Activated CD8-positive, alpha-beta T cell treated with anti-CD3 and anti-CD28 coated beads, Interleukin-2, amount 10 ng/mL, durations not matched to agents 7 days and 5 days (primary cell): ENCODE results near the gene CACNG3. TPM values are rescaled to one million over a fixed set of nuclear protein-coding genes. Genes with fewer than 3 reads are reported as not detected.
"Not testable (repeated sequence)": the region's sequence is repeated elsewhere in the genome, so short reads cannot be mapped to it uniquely, and the experiment has no call there.

Experiments
- ATAC-seq: fragments of 150-1000 bp; cut with Tn5 transposase; one replicate; pipeline ENCODE4 v1.10.0; 2021; ENCODE audit warnings: moderate library complexity
- CTCF ChIA-PET: fragments of 350-600 bp; sonication (Branson Sonifier 250); formaldehyde crosslinking; loops from one replicate; lab custom pipeline; 2021; ENCODE audit warnings: antibody characterized with exemption; lab: Charles Lee
- POLR2A ChIA-PET: fragments of 350-600 bp; sonication (Branson Sonifier 250); formaldehyde crosslinking; loops from one replicate; lab custom pipeline; 2021; ENCODE audit warnings: antibody characterized with exemption; lab: Charles Lee
- DNase-seq: peaks from one replicate; pipeline ENCODE4 v3.0.0-alpha.2; 2020
- H3K27ac Mint-ChIP-seq: one replicate; pipeline ENCODE4 v1.8.0; 2021; ENCODE audit warnings: mild to moderate bottlenecking, mixed read lengths
- H3K27me3 Mint-ChIP-seq: one replicate; pipeline ENCODE4 v1.8.0; 2021; ENCODE audit warnings: low read depth, mixed read lengths
- H3K36me3 Mint-ChIP-seq: one replicate; pipeline ENCODE4 v1.8.0; 2021; ENCODE audit warnings: low read depth, mixed read lengths
- H3K4me1 Mint-ChIP-seq: one replicate; pipeline ENCODE4 v1.8.0; 2021; ENCODE audit warnings: low read depth, mixed read lengths
- H3K4me3 Mint-ChIP-seq: one replicate; pipeline ENCODE4 v1.8.0; 2021; ENCODE audit warnings: mild to moderate bottlenecking, mixed read lengths
- H3K9me3 Mint-ChIP-seq: one replicate; pipeline ENCODE4 v1.8.0; 2022; ENCODE audit warnings: mixed read lengths; ENCODE audit not compliant: insufficient read depth
- total RNA-seq, 2 experiments: library from RNA; stranded (reverse); gene quantifications; one replicate each; pipeline ENCODE4 v1.2.3, GENCODE V29; 2021

CACNG3 gene
- total RNA-seq, 2 experiments from 2014 or later: not detected

DNA sequence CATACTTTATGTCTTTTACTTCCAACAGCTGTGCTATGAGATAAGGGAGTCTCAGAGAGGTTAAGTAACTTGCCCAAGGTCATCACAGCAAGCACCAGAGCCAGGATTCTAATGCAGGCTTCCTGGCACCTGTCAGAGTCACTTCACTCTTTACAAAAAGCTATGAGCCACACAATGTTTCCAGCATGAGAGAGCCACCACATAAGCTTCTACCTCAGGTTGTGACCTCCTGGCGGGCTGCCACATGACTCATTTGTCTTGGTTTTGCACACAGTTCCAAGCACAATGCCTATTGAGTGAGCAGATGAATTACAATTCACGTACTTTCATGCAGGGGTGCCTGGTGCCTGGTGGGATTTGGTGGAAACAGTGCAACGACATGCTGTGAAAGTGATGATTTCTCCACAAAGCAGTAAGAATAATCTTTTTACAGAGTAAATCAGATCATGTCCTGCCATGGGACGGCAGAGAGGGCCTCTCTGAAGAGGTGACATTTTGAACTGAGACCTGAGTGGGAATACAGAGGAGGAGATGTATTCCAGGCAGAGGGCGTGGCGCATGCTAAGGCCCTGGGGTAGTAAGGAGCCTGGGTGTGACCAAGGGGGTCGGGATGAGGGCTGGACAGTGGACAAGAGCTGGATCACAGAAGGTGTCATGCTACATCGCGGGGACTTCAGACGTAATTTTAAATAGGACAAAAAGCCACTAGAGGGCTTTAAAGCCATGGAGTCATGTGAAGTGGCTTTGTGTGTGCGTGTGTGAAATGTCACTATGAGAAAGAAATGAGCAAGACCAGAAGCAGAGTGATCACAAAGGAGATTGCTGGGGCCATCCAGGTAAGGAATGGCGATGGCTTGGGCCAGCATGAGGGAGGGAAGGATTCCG lies 53.4 kb downstream of the CACNG3 start:
- POLR2A ChIA-PET: no interaction called here
- Mint-ChIP-seq H3K4me1 (no peaks in the 10 kb centered on the region), H3K9me3 (no peaks in the 10 kb centered on the region), H3K36me3 (no peaks in the 10 kb centered on the region), H3K27ac (no peak overlapping the region), H3K4me3 (no peak overlapping the region), H3K27me3 (no peaks in the 10 kb centered on the region)
- CTCF ChIA-PET: no interaction called here
- no peak for DNase-seq
- ATAC-seq: no peak

DNA sequence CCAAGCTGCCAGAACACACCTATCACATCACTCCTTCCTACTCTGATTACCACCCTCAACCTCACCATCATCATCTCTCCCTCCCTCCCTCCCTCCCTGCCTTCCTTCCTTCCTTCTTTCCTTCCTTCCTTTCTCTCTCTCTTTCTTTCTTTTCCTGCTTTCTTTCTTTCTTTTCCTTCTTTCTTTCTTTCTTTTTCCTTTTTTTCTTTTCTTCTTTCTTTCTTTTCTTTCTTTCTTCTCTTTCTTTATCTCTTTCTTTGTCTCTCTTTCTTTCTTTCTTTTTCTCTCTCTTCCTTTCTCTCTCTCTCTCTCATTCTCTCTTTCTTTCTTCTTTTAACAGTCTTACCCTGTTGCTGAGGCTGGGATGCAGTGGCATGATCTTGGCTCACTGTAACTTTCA lies 59.2 kb downstream of the CACNG3 start:
- Mint-ChIP-seq H3K4me3 (no peak overlapping the region), H3K4me1 (no peaks in the 10 kb centered on the region), H3K27me3 (peaks cover 6% of the 10 kb centered on the region), H3K36me3 (no peaks in the 10 kb centered on the region), H3K9me3 (no peaks in the 10 kb centered on the region), H3K27ac (no peak overlapping the region)
- no peak for ATAC-seq
- ChIA-PET CTCF (no interaction called here), POLR2A (no interaction called here)
- DNase-seq: no peak

DNA sequence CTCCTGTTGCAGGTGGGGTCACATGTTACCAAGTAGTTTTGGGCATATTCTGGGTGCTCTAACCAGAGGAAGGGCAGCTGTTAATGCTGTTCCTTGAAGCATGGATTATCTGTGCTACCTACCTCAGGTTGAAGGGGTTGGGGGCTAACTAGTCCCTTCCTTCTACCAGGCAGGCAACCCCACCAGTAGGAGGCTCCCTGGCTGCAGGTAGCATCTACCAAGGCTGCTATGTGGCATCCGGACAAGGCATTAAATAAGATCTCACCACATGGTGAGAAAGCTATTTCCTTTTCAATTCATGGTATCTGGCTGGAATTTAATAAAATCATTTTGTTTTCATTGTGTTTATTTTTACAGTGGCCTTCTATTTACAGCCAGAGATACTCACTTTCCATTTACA lies 62.5 kb downstream of the CACNG3 start:
- Mint-ChIP-seq H3K27ac (no peak overlapping the region), H3K27me3 (peaks cover 6% of the 10 kb centered on the region), H3K4me3 (no peak overlapping the region), H3K9me3 (no peaks in the 10 kb centered on the region), H3K4me1 (no peaks in the 10 kb centered on the region), H3K36me3 (no peaks in the 10 kb centered on the region)
- ChIA-PET POLR2A (no interaction called here), CTCF (no interaction called here)
- DNase-seq (no peak), ATAC-seq (no peak)

DNA sequence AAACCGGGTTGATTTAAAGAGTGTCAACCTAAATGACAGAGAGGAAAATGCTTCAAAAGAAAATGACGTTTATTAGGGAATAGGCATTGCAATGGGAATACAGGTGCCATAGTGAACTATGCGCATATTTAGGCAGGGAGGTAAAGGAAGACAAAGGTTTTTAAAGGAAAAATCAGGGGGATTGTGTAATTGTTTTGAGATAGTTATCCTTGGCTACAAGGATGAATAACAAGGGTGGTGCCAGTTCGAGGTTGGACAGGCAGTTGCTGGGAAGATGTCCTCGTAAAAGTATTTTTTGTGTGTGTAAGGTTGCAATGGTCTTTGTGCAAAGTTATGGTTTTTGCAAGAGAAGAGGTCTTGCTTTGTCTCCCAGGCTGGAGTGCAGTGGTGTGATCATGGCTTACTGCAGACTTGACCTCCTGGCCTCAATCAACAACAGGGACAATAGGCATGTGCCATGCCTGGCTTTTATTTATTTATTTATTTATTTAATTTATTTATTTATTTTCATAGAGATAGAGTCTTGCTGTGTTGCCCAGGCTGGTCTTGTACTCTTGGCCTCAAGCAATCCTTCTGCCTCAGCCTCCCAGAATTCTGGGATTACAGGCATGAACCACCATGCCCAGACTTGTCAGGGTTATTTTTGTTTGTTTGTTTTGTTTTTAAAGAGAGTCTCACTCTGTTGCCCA lies 63.1 kb downstream of the CACNG3 start:
- no peaks in the 10 kb centered on the region for H3K4me1 Mint-ChIP-seq
- no peak for ATAC-seq
- H3K27ac Mint-ChIP-seq: no peak overlapping the region
- no peak overlapping the region for H3K4me3 Mint-ChIP-seq
- H3K36me3 Mint-ChIP-seq: no peaks in the 10 kb centered on the region
- peaks cover 7% of the 10 kb centered on the region for H3K27me3 Mint-ChIP-seq
- ChIA-PET POLR2A (no interaction called here), CTCF (no interaction called here)
- DNase-seq: no peak
- no peaks in the 10 kb centered on the region for H3K9me3 Mint-ChIP-seq

DNA sequence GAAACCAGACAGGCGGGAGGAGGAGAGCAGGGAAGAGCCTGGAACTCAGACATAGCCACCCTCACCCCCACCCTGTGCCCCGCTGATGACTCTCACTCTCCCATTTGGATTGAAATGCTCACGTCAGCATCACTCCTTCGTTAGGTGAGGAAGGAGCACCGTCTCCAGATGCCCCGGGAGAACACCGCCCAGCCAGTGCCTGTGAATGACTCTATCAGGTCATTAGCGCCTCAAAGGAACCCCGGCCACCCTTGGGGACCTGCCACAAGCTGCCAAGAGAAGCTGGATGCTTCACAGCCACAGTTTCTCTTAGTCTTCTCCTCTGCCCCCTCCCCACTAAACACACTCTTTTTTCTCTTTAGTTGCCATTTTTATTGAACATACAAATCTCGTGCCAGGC lies 66.0 kb downstream of the CACNG3 start:
- no peak for DNase-seq
- no peaks in the 10 kb centered on the region for H3K4me1 Mint-ChIP-seq
- no peak overlapping the region for H3K4me3 Mint-ChIP-seq
- CTCF ChIA-PET: no interaction called here
- POLR2A ChIA-PET: no interaction called here
- H3K27me3 Mint-ChIP-seq: peaks cover 15% of the 10 kb centered on the region
- no peaks in the 10 kb centered on the region for H3K36me3 Mint-ChIP-seq
- ATAC-seq: no peak
- no peak overlapping the region for H3K27ac Mint-ChIP-seq
- no peaks in the 10 kb centered on the region for H3K9me3 Mint-ChIP-seq

DNA sequence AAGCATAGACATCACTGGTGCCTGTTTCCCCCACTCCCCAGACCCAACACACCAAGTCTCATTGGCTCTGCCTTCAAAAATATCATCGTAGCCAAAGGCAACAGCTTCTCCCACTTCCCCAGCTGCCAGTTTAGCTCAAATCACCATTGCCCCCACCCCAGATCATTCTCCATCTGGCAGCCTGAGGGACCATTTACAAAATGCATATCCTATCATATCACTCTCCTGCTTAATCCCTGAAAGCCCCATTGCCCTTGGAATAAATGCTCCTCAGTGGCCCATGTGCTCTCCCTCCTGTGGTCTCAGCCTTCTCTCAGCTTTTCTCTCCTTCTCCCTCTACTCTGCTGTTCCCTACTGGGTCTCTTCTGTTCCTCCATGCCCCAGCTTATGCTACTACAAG lies 68.3 kb downstream of the CACNG3 start:
- Mint-ChIP-seq H3K4me3 (no peak overlapping the region), H3K27me3 (peaks cover 12% of the 10 kb centered on the region), H3K4me1 (no peaks in the 10 kb centered on the region), H3K9me3 (no peaks in the 10 kb centered on the region), H3K27ac (no peak overlapping the region), H3K36me3 (no peaks in the 10 kb centered on the region)
- POLR2A ChIA-PET: no interaction called here
- ATAC-seq: no peak
- CTCF ChIA-PET: no interaction called here
- no peak for DNase-seq

DNA sequence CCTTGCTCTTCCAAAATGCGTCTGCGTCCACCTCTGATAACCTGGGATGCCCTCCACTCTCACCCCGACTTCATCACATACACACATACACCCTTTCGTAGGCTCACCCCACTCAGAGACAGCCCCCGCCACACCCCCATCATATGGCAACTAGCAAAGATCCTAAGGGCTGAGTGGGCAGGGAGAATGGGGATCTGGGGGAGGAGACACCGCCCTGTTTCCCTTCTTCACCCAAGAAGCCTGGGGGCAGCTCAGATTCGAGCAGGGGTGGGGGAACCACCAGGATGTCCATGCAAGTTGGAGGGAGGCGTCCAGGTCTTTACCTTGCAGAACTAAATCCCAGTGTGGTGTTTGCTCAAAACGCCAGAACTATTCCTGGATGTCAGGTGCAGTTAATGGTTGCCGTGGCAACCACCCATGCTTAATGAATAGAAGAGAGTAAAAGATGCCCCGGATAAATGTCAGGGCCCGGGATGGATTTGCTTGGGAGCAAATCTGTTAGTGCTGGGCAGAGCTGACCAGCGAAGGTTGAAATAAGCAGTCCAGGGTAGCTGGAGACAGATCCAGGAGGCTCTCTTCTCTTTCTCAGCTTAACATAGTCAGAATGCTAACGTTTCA lies 72.8 kb downstream of the CACNG3 start:
- Mint-ChIP-seq H3K9me3 (no peaks in the 10 kb centered on the region), H3K36me3 (no peaks in the 10 kb centered on the region), H3K4me3 (no peak overlapping the region), H3K27ac (no peak overlapping the region), H3K27me3 (peaks cover 21% of the 10 kb centered on the region), H3K4me1 (no peaks in the 10 kb centered on the region)
- DNase-seq (no peak), ATAC-seq (no peak)
- POLR2A ChIA-PET: no interaction called here
- CTCF ChIA-PET: no interaction called here

DNA sequence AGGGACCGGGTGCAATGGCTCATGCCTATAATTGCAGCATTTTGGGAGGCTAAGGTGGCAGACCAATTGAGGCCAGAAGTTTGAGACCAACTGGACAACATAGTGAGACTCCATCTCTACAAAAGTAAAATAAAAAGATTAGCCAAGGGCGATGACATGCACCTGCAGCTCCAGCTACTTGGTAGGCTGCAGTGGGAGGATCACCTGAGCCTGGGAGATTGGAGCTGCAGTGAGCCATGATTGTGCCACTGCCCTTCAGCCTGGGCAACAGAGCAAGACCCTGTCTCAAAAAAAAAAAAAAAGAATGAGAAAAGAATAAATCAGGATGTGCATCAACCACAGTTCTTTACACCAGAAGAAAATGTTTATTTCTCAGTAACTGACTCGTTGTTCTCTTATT lies 76.0 kb downstream of the CACNG3 start:
- Mint-ChIP-seq H3K4me3 (no peak overlapping the region), H3K36me3 (no peaks in the 10 kb centered on the region), H3K4me1 (no peaks in the 10 kb centered on the region), H3K27ac (no peak overlapping the region), H3K27me3 (peaks cover 12% of the 10 kb centered on the region), H3K9me3 (no peaks in the 10 kb centered on the region)
- POLR2A ChIA-PET: no interaction called here
- DNase-seq (no peak), ATAC-seq (no peak)
- CTCF ChIA-PET: no interaction called here

DNA sequence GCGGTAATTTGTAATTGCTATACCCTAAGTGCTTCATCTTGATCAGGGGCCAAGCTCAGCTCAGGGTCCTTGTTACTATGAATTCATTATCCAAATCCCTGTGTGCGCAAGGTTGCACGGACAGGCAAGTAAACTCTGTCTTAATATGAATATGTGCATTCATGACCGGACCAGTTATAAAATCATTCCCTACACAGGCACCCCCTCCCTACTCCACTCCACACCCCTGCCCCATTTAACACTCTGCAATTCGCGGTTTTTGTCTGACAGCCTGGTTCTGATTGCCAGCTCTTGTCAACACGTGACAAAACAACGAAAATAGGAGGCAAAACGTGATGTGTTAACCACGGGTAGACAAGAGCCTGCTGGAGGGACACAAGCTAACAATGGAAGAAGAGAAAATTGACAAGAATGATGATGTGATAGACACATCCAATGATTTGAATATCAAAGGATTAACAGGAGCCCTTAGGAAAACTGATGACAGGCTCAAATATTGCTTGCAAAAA lies 76.5 kb downstream of the CACNG3 start:
- ChIA-PET POLR2A (no interaction called here), CTCF (no interaction called here)
- Mint-ChIP-seq H3K9me3 (no peaks in the 10 kb centered on the region), H3K4me1 (no peaks in the 10 kb centered on the region), H3K27ac (no peak overlapping the region), H3K36me3 (no peaks in the 10 kb centered on the region), H3K27me3 (peaks cover 12% of the 10 kb centered on the region), H3K4me3 (no peak overlapping the region)
- ATAC-seq (no peak), DNase-seq (no peak)

DNA sequence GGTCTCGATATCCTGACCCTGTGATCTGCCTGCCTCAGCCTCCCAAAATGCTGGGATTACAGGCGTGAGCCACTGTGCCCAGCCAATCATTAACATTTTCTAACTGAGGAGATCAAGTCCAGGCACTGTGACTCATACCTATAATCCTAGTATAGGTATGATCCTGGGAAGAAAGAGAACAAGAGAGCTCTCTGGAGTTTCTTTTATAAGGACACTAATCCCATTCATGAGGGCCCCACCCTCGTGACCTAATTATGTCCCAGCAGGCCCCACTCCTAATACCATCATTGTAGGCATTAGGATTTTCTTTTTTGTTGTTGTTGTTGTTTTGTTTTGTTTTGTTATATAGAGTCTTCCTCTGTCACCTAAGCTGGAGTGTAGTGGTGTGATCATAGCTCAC lies 80.4 kb downstream of the CACNG3 start:
- Mint-ChIP-seq H3K27ac (no peak overlapping the region), H3K36me3 (no peaks in the 10 kb centered on the region), H3K4me1 (no peaks in the 10 kb centered on the region), H3K9me3 (no peaks in the 10 kb centered on the region), H3K4me3 (no peak overlapping the region), H3K27me3 (peaks cover 7% of the 10 kb centered on the region)
- no peak for DNase-seq
- no peak for ATAC-seq
- ChIA-PET POLR2A (no interaction called here), CTCF (no interaction called here)

DNA sequence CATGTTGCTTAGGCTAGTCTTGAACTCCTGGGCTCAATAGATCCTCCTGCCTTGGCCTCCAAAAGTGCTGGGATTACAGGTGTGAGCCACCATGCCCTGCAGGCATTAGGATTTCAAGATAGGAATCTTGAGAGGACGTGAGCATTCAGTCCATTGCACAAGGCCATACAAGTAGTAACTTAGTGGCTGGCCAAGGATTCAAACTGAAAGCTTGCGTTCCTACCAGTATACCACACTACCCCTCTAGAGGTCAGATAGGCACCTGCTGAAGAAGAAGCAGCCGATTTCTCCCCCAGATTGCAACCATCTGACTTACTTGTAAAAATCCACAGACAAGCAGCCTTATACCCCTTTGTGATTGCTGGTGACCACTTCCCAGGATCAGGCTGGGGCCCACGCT lies 80.9 kb downstream of the CACNG3 start:
- no peaks in the 10 kb centered on the region for H3K4me1 Mint-ChIP-seq
- CTCF ChIA-PET: no interaction called here

DNA sequence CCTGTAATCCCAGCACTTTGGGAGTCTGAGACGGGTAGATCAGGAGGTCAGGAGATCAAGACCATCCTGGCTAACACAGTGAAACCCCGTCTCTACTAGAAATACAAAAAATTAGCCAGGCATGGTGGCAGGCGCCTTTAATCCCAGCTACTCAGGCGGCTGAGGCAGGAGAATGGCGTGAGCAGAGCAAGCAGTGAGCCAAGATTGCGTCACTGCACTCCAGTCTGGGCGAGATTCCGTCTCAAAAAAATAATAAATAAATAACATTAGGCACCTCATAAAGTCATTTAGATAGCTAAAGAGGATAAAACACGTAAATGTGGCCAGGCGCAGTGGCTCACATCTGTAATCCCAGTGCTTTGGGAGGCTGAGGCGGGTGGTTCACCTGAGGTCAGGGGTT lies 87.7 kb downstream of the CACNG3 start:
- H3K36me3 Mint-ChIP-seq, H3K9me3 Mint-ChIP-seq, H3K27me3 Mint-ChIP-seq, H3K27ac Mint-ChIP-seq, POLR2A ChIA-PET, DNase-seq, H3K4me3 Mint-ChIP-seq, ATAC-seq, CTCF ChIA-PET: not testable (repeated sequence)
- H3K4me1 Mint-ChIP-seq: peaks cover 10% of the 10 kb centered on the region

More for the DNA sequence above, 80.9 kb downstream of the CACNG3 start:
- Mint-ChIP-seq H3K9me3 (no peaks in the 10 kb centered on the region), H3K36me3 (no peaks in the 10 kb centered on the region), H3K27ac (no peak overlapping the region), H3K27me3 (peaks cover 3% of the 10 kb centered on the region), H3K4me3 (no peak overlapping the region)
- DNase-seq: no peak
- ATAC-seq: no peak
- POLR2A ChIA-PET: no interaction called here
